ENCODE data around the gene STOML1. TPM values are rescaled to one million over a fixed set of nuclear protein-coding genes. Genes with fewer than 3 reads are reported as not detected.

Gene STOML1
- total RNA-seq, 1 experiment from 2014 or later = 5.0 TPM

DNA sequence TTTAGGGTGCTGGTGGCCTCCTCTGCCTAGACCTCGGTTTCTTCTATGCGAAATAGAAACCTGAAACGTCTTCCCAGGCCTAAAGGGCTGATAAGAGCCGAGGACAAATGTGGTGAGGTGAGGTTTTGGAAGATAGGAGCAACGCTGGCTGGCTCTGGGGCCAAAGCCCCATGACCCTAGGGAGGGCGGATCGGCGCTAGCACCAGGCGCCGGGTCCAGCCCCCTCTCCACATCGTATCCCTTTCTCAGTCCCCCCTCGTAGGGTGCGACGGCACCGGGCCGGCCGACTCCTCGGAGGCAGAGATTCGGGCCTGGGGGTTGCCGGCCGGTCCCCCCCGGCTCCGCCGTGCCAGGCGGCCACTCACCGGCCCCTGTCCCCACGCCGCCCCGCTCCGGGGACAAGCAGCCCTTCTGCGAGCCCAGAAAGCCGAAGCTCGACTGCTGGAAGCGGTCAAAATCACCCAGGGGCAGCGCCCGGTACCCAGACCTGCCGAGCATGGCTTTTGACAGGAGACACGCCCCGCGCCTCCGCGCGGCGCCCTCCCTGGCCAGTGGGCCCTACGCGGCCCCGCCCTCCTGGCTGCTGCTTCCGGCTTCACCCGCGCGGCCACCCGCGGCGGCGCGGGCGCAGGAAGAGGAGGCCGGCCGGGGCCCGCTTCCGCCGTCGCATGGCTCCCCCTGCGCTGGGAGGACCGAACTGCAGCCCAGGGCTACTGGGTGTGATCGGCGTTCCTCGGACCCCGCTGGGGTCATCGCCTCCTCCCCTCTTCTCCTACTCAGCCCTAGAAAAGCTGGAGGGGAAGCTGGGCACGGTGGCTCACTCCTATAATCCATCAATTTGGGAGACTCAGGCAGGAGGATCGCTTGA is at the start of gene STOML1 (continued):
- TF ChIP-seq SIN3A (IDR thresholded peaks at IDR 0.05; ENCODE audit: low read depth) (peak; percentile 88), EGR1 (IDR thresholded peaks at IDR 0.05; ENCODE audit: low read depth) (no peak), CBX3 (IDR thresholded peaks at IDR 0.05; ENCODE audit: low read depth) (no peak), JUND (IDR thresholded peaks at IDR 0.05) (no peak), RAD21 (IDR thresholded peaks at IDR 0.05; ENCODE audit: low read depth) (no peak), FOSL1 (IDR thresholded peaks at IDR 0.05; ENCODE audit: low read depth) (no peak)
- TF ChIP-seq, protein P1, sequence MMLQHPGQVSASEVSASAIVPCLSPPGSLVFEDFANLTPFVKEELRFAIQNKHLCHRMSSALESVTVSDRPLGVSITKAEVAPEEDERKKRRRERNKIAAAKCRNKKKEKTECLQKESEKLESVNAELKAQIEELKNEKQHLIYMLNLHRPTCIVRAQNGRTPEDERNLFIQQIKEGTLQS (IDR thresholded peaks at IDR 0.05) = no peak

DNA sequence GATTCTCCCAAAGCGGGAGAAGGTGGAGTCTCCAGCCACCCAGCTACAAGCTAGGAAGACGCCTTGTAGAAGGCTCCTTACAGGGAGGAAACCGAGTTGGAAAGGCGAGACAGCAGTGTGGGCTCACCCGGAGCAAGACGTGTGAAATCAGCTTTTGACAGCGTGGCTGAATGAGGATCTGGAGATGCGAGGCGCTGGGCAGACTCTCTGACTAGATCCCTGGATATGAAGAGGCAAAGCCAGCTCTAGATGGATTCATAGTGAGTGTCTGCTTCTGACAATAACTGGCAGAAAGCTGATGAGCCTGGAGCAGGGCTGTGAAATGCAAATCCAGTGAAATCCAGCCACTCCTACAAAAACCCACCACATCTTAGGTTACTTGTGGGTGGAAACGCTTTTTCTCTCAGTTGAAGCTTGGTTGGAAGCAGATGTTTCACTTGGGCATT is 49.2 kb upstream of the STOML1 start:
- intact Hi-C loops (cut with micrococcal nuclease) = no loop called here
- Histone ChIP-seq H4K20me1 (ENCODE audit: insufficient read depth) (no peaks in the 10 kb centered on the region), H3K4me3 (replicated peaks in 1 of 2; ENCODE audit: low read depth in 1 of 2, low read length in 2 of 2) (no peak overlapping the region), H2AFZ (ENCODE audit: low read depth, low read length, poor library complexity, severe bottlenecking) (no peak overlapping the region), H3K4me2 (ENCODE audit: low read length) (no peak overlapping the region), H3K36me3 (ENCODE audit: control insufficient read depth in 1 of 2, insufficient read depth in 2 of 2, low read length in 2 of 2) (no peaks in the 10 kb centered on the region), H3K79me2 (ENCODE audit: insufficient read depth, low read length) (no peaks in the 10 kb centered on the region), H3K4me1 (ENCODE audit: control insufficient read depth in 1 of 2, insufficient read depth in 2 of 2, low read length in 2 of 2) (peaks cover 0 to 9% of the 10 kb centered on the region in 2 experiments; a peak in 1 of 4 replicates), H3K9ac (ENCODE audit: low read length) (no peak overlapping the region), H3K27ac (ENCODE audit: low read depth, low read length) (no peak overlapping the region), H3K9me3 (ENCODE audit: control insufficient read depth in 1 of 2, insufficient read depth in 1 of 2, low read depth in 1 of 2, low read length in 2 of 2) (no peaks in the 10 kb centered on the region), H3K27me3 (ENCODE audit: insufficient read depth, low read length) (no peaks in the 10 kb centered on the region), H3K9me2 (ENCODE audit: insufficient read depth) (no peaks in the 10 kb centered on the region)
- POLR2A ChIA-PET = no interaction called here
- no peak for ATAC-seq
- RAD21 ChIA-PET (ENCODE audit: low non-redundant PET in 1 of 2, low total read pairs in 2 of 2, uncharacterized antibody in 2 of 2, unreplicated experiment in 2 of 2) = no interaction called here
- BruUV-seq (replicated peaks) = no TSS peak
- CTCF ChIA-PET = interaction anchor here (1.4 to 6.5 kb wide), 3 partner anchors 10 to 90 kb away, joined by 4 to 132 read pairs (median 5); no protein-coding TSS in a partner anchor
- DNase-seq (ENCODE audit: low read depth, low spot score) = no peak
- TF ChIP-seq ZNF274 (IDR thresholded peaks at IDR 0.05; ENCODE audit: low read depth, low read length) (no peak), YY1 (IDR thresholded peaks at IDR 0.05; ENCODE audit: extremely low read depth, insufficient replicate concordance, low read depth, low read length) (no peak), SP1 (IDR thresholded peaks at IDR 0.05; ENCODE audit: low read depth) (no peak), ELF1 (IDR thresholded peaks at IDR 0.05; ENCODE audit: borderline replicate concordance, low read depth) (no peak), SRF (IDR thresholded peaks at IDR 0.05; ENCODE audit: low read depth) (no peak), EZH2 (IDR thresholded peaks at IDR 0.05) (no peak), POLR2A (IDR thresholded peaks at IDR 0.05; ENCODE audit: borderline replicate concordance, extremely low read depth, insufficient read depth, insufficient read length) (no peak)
- TF ChIP-seq, protein P1 (IDR thresholded peaks at IDR 0.05) = no peak
- TF ChIP-seq, protein P2, sequence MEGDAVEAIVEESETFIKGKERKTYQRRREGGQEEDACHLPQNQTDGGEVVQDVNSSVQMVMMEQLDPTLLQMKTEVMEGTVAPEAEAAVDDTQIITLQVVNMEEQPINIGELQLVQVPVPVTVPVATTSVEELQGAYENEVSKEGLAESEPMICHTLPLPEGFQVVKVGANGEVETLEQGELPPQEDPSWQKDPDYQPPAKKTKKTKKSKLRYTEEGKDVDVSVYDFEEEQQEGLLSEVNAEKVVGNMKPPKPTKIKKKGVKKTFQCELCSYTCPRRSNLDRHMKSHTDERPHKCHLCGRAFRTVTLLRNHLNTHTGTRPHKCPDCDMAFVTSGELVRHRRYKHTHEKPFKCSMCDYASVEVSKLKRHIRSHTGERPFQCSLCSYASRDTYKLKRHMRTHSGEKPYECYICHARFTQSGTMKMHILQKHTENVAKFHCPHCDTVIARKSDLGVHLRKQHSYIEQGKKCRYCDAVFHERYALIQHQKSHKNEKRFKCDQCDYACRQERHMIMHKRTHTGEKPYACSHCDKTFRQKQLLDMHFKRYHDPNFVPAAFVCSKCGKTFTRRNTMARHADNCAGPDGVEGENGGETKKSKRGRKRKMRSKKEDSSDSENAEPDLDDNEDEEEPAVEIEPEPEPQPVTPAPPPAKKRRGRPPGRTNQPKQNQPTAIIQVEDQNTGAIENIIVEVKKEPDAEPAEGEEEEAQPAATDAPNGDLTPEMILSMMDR (IDR thresholded peaks at IDR 0.05 in 2 of 3, conservative IDR thresholded peaks at IDR 0.05 in 1 of 3; ENCODE audit: borderline replicate concordance in 1 of 3, insufficient read depth in 1 of 3, low read depth in 2 of 3, low read length in 2 of 3) = no peak
- TF ChIP-seq, protein P3, sequence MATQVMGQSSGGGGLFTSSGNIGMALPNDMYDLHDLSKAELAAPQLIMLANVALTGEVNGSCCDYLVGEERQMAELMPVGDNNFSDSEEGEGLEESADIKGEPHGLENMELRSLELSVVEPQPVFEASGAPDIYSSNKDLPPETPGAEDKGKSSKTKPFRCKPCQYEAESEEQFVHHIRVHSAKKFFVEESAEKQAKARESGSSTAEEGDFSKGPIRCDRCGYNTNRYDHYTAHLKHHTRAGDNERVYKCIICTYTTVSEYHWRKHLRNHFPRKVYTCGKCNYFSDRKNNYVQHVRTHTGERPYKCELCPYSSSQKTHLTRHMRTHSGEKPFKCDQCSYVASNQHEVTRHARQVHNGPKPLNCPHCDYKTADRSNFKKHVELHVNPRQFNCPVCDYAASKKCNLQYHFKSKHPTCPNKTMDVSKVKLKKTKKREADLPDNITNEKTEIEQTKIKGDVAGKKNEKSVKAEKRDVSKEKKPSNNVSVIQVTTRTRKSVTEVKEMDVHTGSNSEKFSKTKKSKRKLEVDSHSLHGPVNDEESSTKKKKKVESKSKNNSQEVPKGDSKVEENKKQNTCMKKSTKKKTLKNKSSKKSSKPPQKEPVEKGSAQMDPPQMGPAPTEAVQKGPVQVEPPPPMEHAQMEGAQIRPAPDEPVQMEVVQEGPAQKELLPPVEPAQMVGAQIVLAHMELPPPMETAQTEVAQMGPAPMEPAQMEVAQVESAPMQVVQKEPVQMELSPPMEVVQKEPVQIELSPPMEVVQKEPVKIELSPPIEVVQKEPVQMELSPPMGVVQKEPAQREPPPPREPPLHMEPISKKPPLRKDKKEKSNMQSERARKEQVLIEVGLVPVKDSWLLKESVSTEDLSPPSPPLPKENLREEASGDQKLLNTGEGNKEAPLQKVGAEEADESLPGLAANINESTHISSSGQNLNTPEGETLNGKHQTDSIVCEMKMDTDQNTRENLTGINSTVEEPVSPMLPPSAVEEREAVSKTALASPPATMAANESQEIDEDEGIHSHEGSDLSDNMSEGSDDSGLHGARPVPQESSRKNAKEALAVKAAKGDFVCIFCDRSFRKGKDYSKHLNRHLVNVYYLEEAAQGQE (IDR thresholded peaks at IDR 0.05; ENCODE audit: low read depth) = no peak
- TF ChIP-seq, protein P4, sequence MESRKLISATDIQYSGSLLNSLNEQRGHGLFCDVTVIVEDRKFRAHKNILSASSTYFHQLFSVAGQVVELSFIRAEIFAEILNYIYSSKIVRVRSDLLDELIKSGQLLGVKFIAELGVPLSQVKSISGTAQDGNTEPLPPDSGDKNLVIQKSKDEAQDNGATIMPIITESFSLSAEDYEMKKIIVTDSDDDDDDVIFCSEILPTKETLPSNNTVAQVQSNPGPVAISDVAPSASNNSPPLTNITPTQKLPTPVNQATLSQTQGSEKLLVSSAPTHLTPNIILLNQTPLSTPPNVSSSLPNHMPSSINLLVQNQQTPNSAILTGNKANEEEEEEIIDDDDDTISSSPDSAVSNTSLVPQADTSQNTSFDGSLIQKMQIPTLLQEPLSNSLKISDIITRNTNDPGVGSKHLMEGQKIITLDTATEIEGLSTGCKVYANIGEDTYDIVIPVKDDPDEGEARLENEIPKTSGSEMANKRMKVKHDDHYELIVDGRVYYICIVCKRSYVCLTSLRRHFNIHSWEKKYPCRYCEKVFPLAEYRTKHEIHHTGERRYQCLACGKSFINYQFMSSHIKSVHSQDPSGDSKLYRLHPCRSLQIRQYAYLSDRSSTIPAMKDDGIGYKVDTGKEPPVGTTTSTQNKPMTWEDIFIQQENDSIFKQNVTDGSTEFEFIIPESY (IDR thresholded peaks at IDR 0.05; ENCODE audit: extremely low read depth, insufficient replicate concordance, low read length) = no peak

Data from HCT116 (cell line).